K562 (cell line): ENCODE data around the gene ZNF334.

Experiments
- CBX8 ChIP-seq: fragments of 200-600 bp; sonication (generic); IDR thresholded peaks from 2 replicates; pipeline ENCODE4 v1.6.1; 2012; ENCODE audit warnings: borderline replicate concordance, mixed run types, low read depth, mild to moderate bottlenecking, moderate library complexity, mixed read lengths, low read length, control low read depth, inconsistent platforms; ENCODE audit not compliant: poor library complexity, severe bottlenecking; ENCODE audit errors: extremely low read depth
- CREM ChIP-seq: IDR thresholded peaks from 2 replicates; pipeline ENCODE4 v1.6.1; 2014; ENCODE audit warnings: antibody characterized with exemption, low read depth
- CTCF ChIP-seq, 3 experiments: IDR thresholded peaks in 2 of 3; conservative IDR thresholded peaks in 1 of 3; 2 replicates each; pipeline ENCODE4 v1.5.1; 2011 to 2012; ENCODE audit warnings: low read length in 3 of 3, mild to moderate bottlenecking in 3 of 3, control low read depth in 2 of 3, improper control_type of control experiment in 1 of 3, inconsistent platforms in 1 of 3, low read depth in 1 of 3, mixed read lengths in 1 of 3, moderate library complexity in 1 of 3; ENCODE audit not compliant: insufficient read depth in 2 of 3
- MYC ChIP-seq, 2 experiments: fragments of 250-450 bp in 1 of 2; sonication (Bioruptor Pico) in 1 of 2; IDR thresholded peaks; 2 replicates each; pipeline versions ENCODE4 v1.5.1 to v1.6.1; 2012 to 2021; ENCODE audit warnings: low read depth in 2 of 2, borderline replicate concordance in 1 of 2, improper control_type of control experiment in 1 of 2, low read length in 1 of 2, mild to moderate bottlenecking in 1 of 2, moderate library complexity in 1 of 2
- SIN3A ChIP-seq, 2 experiments: fragments of 150-350 bp in 1 of 2; IDR thresholded peaks; 2 replicates each; pipeline ENCODE4 v1.6.1; 2011 to 2016; ENCODE audit warnings: borderline replicate concordance in 2 of 2, low read depth in 2 of 2, low read length in 2 of 2, mild to moderate bottlenecking in 2 of 2, moderate library complexity in 2 of 2; ENCODE audit not compliant: control insufficient read depth in 1 of 2
- SP1 ChIP-seq: sonication (generic); formaldehyde crosslinking; IDR thresholded peaks from 2 replicates; pipeline ENCODE4 v1.8.1; 2022; ENCODE audit warnings: mild to moderate bottlenecking, missing genetic modification reagents
- TCF7L2 ChIP-seq: fragments of 150-350 bp; IDR thresholded peaks from 2 replicates; pipeline ENCODE4 v1.6.1; 2016; ENCODE audit warnings: low read depth, mild to moderate bottlenecking, low read length, moderate library complexity
- TFAP4 ChIP-seq: sonication (generic); formaldehyde crosslinking; IDR thresholded peaks from 2 replicates; pipeline ENCODE4 v1.8.0; 2022; ENCODE audit warnings: missing genetic modification reagents, mild to moderate bottlenecking, moderate library complexity, borderline replicate concordance
- ZZZ3 ChIP-seq: fragments of 450-650 bp; IDR thresholded peaks from 2 replicates; pipeline ENCODE4 v1.6.1; 2016; ENCODE audit warnings: antibody characterized with exemption, mild to moderate bottlenecking, moderate library complexity
- TF ChIP-seq, protein P1 (sequence below): sonication (generic); formaldehyde crosslinking; IDR thresholded peaks from 2 replicates; pipeline ENCODE4 v1.8.0; 2022; ENCODE audit warnings: missing genetic modification reagents, mild to moderate bottlenecking, borderline replicate concordance
- TF ChIP-seq, protein P2 (sequence below): sonication (generic); formaldehyde crosslinking; IDR thresholded peaks from 2 replicates; pipeline ENCODE4 v1.8.1; 2022; ENCODE audit warnings: missing genetic modification reagents

- TF ChIP-seq CTCF (IDR thresholded peaks at IDR 0.05 in 2 of 3, conservative IDR thresholded peaks at IDR 0.05 in 1 of 3; ENCODE audit: insufficient read depth in 2 of 3, low read depth in 1 of 3, low read length in 3 of 3) = no peak
- TF ChIP-seq TCF7L2 = no peak
- TF ChIP-seq ZZZ3 = no peak
- no peak for TF ChIP-seq CBX8
- TF ChIP-seq MYC (IDR thresholded peaks at IDR 0.05; ENCODE audit: low read depth, low read length) = no peak
- TF ChIP-seq MYC (CRISPR knock-in tag; IDR thresholded peaks at IDR 0.05; ENCODE audit: borderline replicate concordance, low read depth) = no peak
- TF ChIP-seq SP1 (CRISPR knock-in tag) = no peak
- TF ChIP-seq, protein P1, sequence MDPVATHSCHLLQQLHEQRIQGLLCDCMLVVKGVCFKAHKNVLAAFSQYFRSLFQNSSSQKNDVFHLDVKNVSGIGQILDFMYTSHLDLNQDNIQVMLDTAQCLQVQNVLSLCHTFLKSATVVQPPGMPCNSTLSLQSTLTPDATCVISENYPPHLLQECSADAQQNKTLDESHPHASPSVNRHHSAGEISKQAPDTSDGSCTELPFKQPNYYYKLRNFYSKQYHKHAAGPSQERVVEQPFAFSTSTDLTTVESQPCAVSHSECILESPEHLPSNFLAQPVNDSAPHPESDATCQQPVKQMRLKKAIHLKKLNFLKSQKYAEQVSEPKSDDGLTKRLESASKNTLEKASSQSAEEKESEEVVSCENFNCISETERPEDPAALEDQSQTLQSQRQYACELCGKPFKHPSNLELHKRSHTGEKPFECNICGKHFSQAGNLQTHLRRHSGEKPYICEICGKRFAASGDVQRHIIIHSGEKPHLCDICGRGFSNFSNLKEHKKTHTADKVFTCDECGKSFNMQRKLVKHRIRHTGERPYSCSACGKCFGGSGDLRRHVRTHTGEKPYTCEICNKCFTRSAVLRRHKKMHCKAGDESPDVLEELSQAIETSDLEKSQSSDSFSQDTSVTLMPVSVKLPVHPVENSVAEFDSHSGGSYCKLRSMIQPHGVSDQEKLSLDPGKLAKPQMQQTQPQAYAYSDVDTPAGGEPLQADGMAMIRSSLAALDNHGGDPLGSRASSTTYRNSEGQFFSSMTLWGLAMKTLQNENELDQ (CRISPR knock-in tag) = no peak
- no peak for TF ChIP-seq SIN3A (IDR thresholded peaks at IDR 0.05; ENCODE audit: borderline replicate concordance in 2 of 2, control insufficient read depth in 1 of 2, low read depth in 2 of 2, low read length in 2 of 2)
- no peak for TF ChIP-seq TFAP4 (CRISPR knock-in tag)
- TF ChIP-seq CREM = no peak
- TF ChIP-seq, protein P2, sequence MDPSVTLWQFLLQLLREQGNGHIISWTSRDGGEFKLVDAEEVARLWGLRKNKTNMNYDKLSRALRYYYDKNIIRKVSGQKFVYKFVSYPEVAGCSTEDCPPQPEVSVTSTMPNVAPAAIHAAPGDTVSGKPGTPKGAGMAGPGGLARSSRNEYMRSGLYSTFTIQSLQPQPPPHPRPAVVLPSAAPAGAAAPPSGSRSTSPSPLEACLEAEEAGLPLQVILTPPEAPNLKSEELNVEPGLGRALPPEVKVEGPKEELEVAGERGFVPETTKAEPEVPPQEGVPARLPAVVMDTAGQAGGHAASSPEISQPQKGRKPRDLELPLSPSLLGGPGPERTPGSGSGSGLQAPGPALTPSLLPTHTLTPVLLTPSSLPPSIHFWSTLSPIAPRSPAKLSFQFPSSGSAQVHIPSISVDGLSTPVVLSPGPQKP (CRISPR knock-in tag) = no peak
These were observed 41.5 kb upstream of the ZNF334 start for GRCh38 chr20:46554828-46555227.
